Endothelial cell of umbilical vein (primary cell): Measurements from ENCODE around the gene TMEM94. TPM values are rescaled to one million over a fixed set of nuclear protein-coding genes. Genes with fewer than 3 reads are reported as not detected.

Experiments
- BruUV-seq: library from RNA; stranded (reverse); fragments of 400-500 nt; replicated peaks from 2 replicates; lab custom pipeline; 2021; lab: Mats Ljungman, UMichigan
- CTCF ChIA-PET: fragments of 300-600, 350-600 bp; sonication (Branson Sonifier 250); formaldehyde crosslinking; loops from one replicate; lab custom pipeline; 2021; ENCODE audit warnings: antibody characterized with exemption, inconsistent platforms; lab: Charles Lee
- POLR2A ChIA-PET: fragments of 300-600, 350-600 bp; sonication (Branson Sonifier 250); formaldehyde crosslinking; loops from one replicate; lab custom pipeline; 2021; ENCODE audit warnings: antibody characterized with exemption, inconsistent platforms; lab: Charles Lee
- DNase-seq: peaks from one replicate; pipeline ENCODE4 v3.0.0-alpha.2; 2011; ENCODE audit warnings: low read depth, low spot score
- FAIRE-seq: peaks from 2 replicates; lab custom pipeline; 2011; peaks lifted over from hg19 to GRCh38; lab: Jason Lieb, UNC
- H2AFZ ChIP-seq: 2 replicates; pipeline ENCODE4 v1.6.0; 2012; ENCODE audit warnings: low read depth, low read length, control low read depth, inconsistent platforms
- H3K27ac ChIP-seq: 2 replicates; pipeline ENCODE4 v1.5.1; 2011; ENCODE audit warnings: low read depth, mild to moderate bottlenecking, control low read depth, low read length, moderate library complexity; ENCODE audit not compliant: insufficient read depth
- H3K27me3 ChIP-seq, 2 experiments: 2 replicates each; pipeline versions ENCODE4 v1.6.0 to v1.6.1; 2011; ENCODE audit warnings: low read length in 2 of 2, mixed read lengths in 1 of 2; ENCODE audit not compliant: control insufficient read depth in 2 of 2, insufficient read depth in 2 of 2
- H3K36me3 ChIP-seq, 2 experiments: 2 replicates in 1 of 2; 3 replicates in 1 of 2; pipeline ENCODE4 v1.5.1; 2011; ENCODE audit warnings: low read length in 2 of 2, mild to moderate bottlenecking in 1 of 2, moderate library complexity in 1 of 2; ENCODE audit not compliant: control insufficient read depth in 2 of 2, insufficient read depth in 2 of 2; ENCODE audit errors: extremely low read depth in 1 of 2
- H3K4me1 ChIP-seq: 3 replicates; pipeline ENCODE4 v1.5.1; 2011; ENCODE audit warnings: mild to moderate bottlenecking, low read length; ENCODE audit not compliant: control insufficient read depth, insufficient read depth; ENCODE audit errors: extremely low read depth
- H3K4me2 ChIP-seq: 2 replicates; pipeline ENCODE4 v1.6.1; 2011; ENCODE audit warnings: low read length, control low read depth, mixed read lengths; ENCODE audit not compliant: insufficient read depth
- H3K4me3 ChIP-seq, 3 experiments: fragments of 200-600 bp in 1 of 3; sonication (generic), shearing (Covaris generic) in 1 of 3; replicated peaks in 1 of 3; 2 replicates each; pipeline ENCODE4 v1.5.1; 2011 to 2016; ENCODE audit warnings: control low read depth in 3 of 3, low read length in 3 of 3, mild to moderate bottlenecking in 2 of 3, inconsistent platforms in 1 of 3, low read depth in 1 of 3, moderate library complexity in 1 of 3; ENCODE audit not compliant: insufficient read depth in 1 of 3
- H3K79me2 ChIP-seq: 2 replicates; pipeline ENCODE4 v1.6.0; 2012; ENCODE audit warnings: low read length, inconsistent platforms; ENCODE audit not compliant: control insufficient read depth, insufficient read depth
- H3K9ac ChIP-seq: replicated peaks from 2 replicates; pipeline ENCODE3; 2011; ENCODE audit warnings: low read length, control low read depth; ENCODE audit not compliant: insufficient read depth; ENCODE audit errors: extremely low read depth
- H3K9me1 ChIP-seq: replicated peaks from 3 replicates; pipeline ENCODE4 v1.6.0; 2011; ENCODE audit warnings: mild to moderate bottlenecking, low read length; ENCODE audit not compliant: control insufficient read depth, insufficient read depth; ENCODE audit errors: extremely low read depth
- H3K9me3 ChIP-seq: replicated peaks from 2 replicates; pipeline ENCODE4 v1.5.1; 2012; ENCODE audit warnings: low read length, inconsistent platforms; ENCODE audit not compliant: control insufficient read depth, insufficient read depth
- H4K20me1 ChIP-seq: replicated peaks from 2 replicates; pipeline ENCODE3; 2011; ENCODE audit warnings: mild to moderate bottlenecking, low read length; ENCODE audit not compliant: control insufficient read depth, insufficient read depth; ENCODE audit errors: extremely low read depth
- EZH2 ChIP-seq: IDR thresholded peaks from 2 replicates; pipeline ENCODE4 v1.6.1; 2012; ENCODE audit warnings: borderline replicate concordance, low read depth, mild to moderate bottlenecking, moderate library complexity, low read length, inconsistent platforms; ENCODE audit not compliant: severe bottlenecking
- FOS ChIP-seq: IDR thresholded peaks from 2 replicates; pipeline ENCODE4 v1.6.1; 2011; ENCODE audit warnings: mild to moderate bottlenecking, low read length, moderate library complexity, borderline replicate concordance; ENCODE audit not compliant: insufficient read depth
- GATA2 ChIP-seq: IDR thresholded peaks from 2 replicates; pipeline ENCODE4 v1.7.0; 2011; ENCODE audit warnings: low read depth, mild to moderate bottlenecking, moderate library complexity, mixed read lengths, low read length; ENCODE audit not compliant: insufficient read length, insufficient read depth
- JUN ChIP-seq: IDR thresholded peaks from 2 replicates; pipeline ENCODE4 v1.6.1; 2011; ENCODE audit warnings: borderline replicate concordance, low read depth; ENCODE audit not compliant: insufficient read length, insufficient read depth
- MYC ChIP-seq: IDR thresholded peaks from one replicate; pipeline ENCODE4 v1.6.1; 2011; ENCODE audit warnings: mild to moderate bottlenecking, low read depth, low read length
- POLR2A ChIP-seq: IDR thresholded peaks from 2 replicates; pipeline ENCODE4 v1.6.1; 2012; ENCODE audit warnings: low read depth, mild to moderate bottlenecking, control low read depth, low read length
- POLR2AphosphoS5 ChIP-seq: IDR thresholded peaks from 2 replicates; pipeline ENCODE4 v1.6.1; 2012; ENCODE audit warnings: low read depth, mild to moderate bottlenecking, control low read depth, low read length, moderate library complexity; ENCODE audit not compliant: insufficient read depth
- dilution Hi-C: fragments of 300-500 bp; cut with MboI; formaldehyde crosslinking; loops from one replicate; pipeline ENCODE4 v1.15.0; 2019; ENCODE audit warnings: low sequenced_read_pairs; ENCODE audit not compliant: extremely low pct_ligation_motif_present
- intact Hi-C: fragments of 100-400 bp; cut with micrococcal nuclease; formaldehyde crosslinking; loops from one replicate; pipeline ENCODE4 v1.10.0; 2022
- polyA plus RNA-seq, 4 experiments: library from polyadenylated mRNA; depleted of rRNA in 3 of 4; stranded (reverse) in 3 of 4; unstranded in 1 of 4; fragments of >200 nt; gene quantifications; 2 replicates each; pipeline versions ENCODE4 v1.2.1 to v1.2.3, GENCODE V29; 2011 to 2012; ENCODE audit warnings: missing spikeins in 1 of 4
- total RNA-seq: library from RNA; stranded (reverse); gene quantifications from 2 replicates; pipeline ENCODE4 v1.2.3, GENCODE V29; 2021
- TF ChIP-seq, protein P1 (sequence below), 2 donors: IDR thresholded peaks; 1 replicate in 1 of 2; 2 replicates in 1 of 2; pipeline ENCODE4 v1.5.1; 2011; ENCODE audit warnings: low read length in 2 of 2, mild to moderate bottlenecking in 2 of 2, moderate library complexity in 2 of 2, control low read depth in 1 of 2, inconsistent platforms in 1 of 2, low read depth in 1 of 2; ENCODE audit not compliant: insufficient read depth in 1 of 2; ENCODE audit errors: extremely low read depth in 1 of 2
- TF ChIP-seq, protein P2 (sequence below): IDR thresholded peaks from 2 replicates; pipeline ENCODE4 v1.6.1; 2011; ENCODE audit not compliant: insufficient read depth, insufficient read length

The TMEM94 gene
- total and polyA plus RNA-seq, 2 donors (not counting 3 experiments of a cell fraction or from before 2014, with no cell fraction given): 69.2 to 75.9 TPM

DNA sequence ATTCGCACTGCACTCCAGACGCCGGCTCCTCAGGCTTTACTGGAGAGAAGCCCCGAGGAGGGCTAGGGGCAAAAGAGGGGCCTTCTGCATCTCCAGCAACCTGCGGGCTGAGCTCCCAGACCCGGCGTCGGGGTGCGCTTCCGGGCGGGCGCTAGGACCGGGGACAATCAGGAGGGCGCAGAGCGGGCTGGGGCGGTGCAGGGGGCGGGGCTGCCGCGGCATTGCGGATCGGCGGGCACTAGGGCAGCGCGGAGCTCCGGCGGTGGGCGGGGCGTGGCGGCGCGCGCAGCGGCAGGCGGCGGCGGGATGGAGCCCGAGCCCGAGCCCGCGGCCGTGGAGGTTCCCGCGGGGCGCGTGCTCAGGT, 59.8 kb downstream of the TMEM94 start, which contains the start of gene TSEN54:
TSS of gene TSEN54 (plus strand) at position 274 of the 364 bp plus-strand sequence. CDS start at position 307, 33 bp downstream.
- dilution Hi-C loops: no loop called here
- Histone ChIP-seq H3K27me3 (no peaks in the 10 kb centered on the region), H4K20me1 (no peaks in the 10 kb centered on the region), H3K4me3 (peak within 1 kb of the TSS; percentile 57 to 72 (median 70)), H2AFZ (peak within 1 kb of the TSS; percentile 99), H3K9ac (peak within 1 kb of the TSS; percentile 83), H3K36me3 (no peaks in the 10 kb centered on the region), H3K79me2 (peaks cover 34% of the 10 kb centered on the region), H3K4me1 (peaks cover 42% of the 10 kb centered on the region), H3K4me2 (peak within 1 kb of the TSS; percentile 93), H3K27ac (peak within 1 kb of the TSS; percentile 59), H3K9me1 (no peaks in the 10 kb centered on the region), H3K9me3 (no peaks in the 10 kb centered on the region)
- BruUV-seq: no TSS peak
- TF ChIP-seq POLR2AphosphoS5 (peak; percentile 71), JUN (no peak), POLR2A (peak; percentile 58)
- intact Hi-C loops: loop anchor here (1.0 to 10.0 kb wide), 3 partner anchors 8 to 471 kb away; partner anchors contain the start of genes ATP5PD and KCTD2
- peak; percentile 85 for DNase-seq
- ChIA-PET POLR2A (no interaction called here), CTCF (interaction anchor here (0.6 to 2.0 kb wide), 22 partner anchors 9 to 234 kb away, joined by 3 to 13 read pairs (median 5); partner anchors contain the start of genes LLGL2, SLC25A19 and TMEM94)
- FAIRE-seq: peak; percentile 76

DNA sequence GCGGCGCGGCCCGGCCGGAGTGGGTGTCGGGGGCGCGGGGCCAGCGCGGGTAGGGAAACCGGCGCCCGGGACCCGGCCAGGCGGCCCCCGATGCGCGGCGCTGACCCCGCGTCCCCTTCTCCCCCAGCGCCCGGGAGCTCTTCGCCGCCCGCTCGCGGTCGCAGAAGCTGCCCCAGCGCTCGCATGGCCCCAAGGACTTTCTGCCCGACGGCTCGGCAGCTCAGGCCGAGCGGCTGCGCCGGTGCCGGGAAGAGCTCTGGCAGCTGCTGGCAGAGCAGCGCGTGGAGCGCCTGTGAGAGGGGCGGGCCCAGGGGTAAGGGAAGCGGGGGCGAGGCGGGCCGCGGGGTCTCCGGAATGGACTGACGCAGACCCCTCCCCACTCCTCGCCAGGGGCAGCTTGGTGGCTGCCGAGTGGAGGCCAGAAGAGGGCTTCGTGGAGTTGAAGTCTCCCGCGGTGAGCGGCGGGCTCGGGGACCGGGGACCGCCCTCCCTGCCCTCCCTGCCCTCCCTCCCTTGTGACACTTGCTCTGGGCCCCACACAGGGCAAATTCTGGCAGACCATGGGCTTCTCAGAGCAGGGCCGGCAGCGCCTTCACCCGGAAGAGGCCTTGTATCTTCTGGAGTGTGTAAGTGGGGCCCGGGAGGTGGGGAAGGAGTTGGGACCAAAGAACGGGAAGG, 60.3 kb downstream of the TMEM94 start:
- BruUV-seq: no TSS peak

More for the DNA sequence above, 60.3 kb downstream of the TMEM94 start:
- H3K27ac ChIP-seq: no peak overlapping the region
- no peaks in the 10 kb centered on the region for H3K9me1 ChIP-seq
- H3K9ac ChIP-seq: peak overlapping the region; percentile 24
- FAIRE-seq (no peak), DNase-seq (no peak)
- H3K36me3 ChIP-seq: peaks cover 0 to 2% of the 10 kb centered on the region in 2 experiments
- TF ChIP-seq FOS (no peak), MYC (no peak), EZH2 (no peak), JUN (no peak), POLR2A (no peak), POLR2AphosphoS5 (no peak), GATA2 (no peak)
- TF ChIP-seq, protein P1, sequence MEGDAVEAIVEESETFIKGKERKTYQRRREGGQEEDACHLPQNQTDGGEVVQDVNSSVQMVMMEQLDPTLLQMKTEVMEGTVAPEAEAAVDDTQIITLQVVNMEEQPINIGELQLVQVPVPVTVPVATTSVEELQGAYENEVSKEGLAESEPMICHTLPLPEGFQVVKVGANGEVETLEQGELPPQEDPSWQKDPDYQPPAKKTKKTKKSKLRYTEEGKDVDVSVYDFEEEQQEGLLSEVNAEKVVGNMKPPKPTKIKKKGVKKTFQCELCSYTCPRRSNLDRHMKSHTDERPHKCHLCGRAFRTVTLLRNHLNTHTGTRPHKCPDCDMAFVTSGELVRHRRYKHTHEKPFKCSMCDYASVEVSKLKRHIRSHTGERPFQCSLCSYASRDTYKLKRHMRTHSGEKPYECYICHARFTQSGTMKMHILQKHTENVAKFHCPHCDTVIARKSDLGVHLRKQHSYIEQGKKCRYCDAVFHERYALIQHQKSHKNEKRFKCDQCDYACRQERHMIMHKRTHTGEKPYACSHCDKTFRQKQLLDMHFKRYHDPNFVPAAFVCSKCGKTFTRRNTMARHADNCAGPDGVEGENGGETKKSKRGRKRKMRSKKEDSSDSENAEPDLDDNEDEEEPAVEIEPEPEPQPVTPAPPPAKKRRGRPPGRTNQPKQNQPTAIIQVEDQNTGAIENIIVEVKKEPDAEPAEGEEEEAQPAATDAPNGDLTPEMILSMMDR (IDR thresholded peaks at IDR 0.05; ENCODE audit: extremely low read depth in 1 of 2, insufficient read depth in 1 of 2, low read depth in 1 of 2, low read length in 2 of 2): no peak
- TF ChIP-seq, protein P2, sequence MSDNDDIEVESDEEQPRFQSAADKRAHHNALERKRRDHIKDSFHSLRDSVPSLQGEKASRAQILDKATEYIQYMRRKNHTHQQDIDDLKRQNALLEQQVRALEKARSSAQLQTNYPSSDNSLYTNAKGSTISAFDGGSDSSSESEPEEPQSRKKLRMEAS: no peak
- peak overlapping the region; percentile 80 for H2AFZ ChIP-seq
- peak overlapping the region; percentile 17 to 57 (median 36) for H3K4me3 ChIP-seq
- peak overlapping the region; percentile 76 for H3K4me2 ChIP-seq
- dilution Hi-C loops (no loop called here), intact Hi-C loops (loop anchor here (1.0 to 10.0 kb wide), 3 partner anchors 8 to 472 kb away; partner anchors contain the start of genes ATP5PD and KCTD2)
- CTCF ChIA-PET: interaction anchor here (0.6 to 2.0 kb wide), 22 partner anchors 8 to 233 kb away, joined by 3 to 13 read pairs (median 5); partner anchors contain the start of genes LLGL2, SLC25A19 and TMEM94
- POLR2A ChIA-PET: no interaction called here
- H4K20me1 ChIP-seq: no peaks in the 10 kb centered on the region
- H3K4me1 ChIP-seq: peaks cover 37% of the 10 kb centered on the region
- H3K27me3 ChIP-seq: no peaks in the 10 kb centered on the region
- H3K79me2 ChIP-seq: peaks cover 30% of the 10 kb centered on the region
- no peaks in the 10 kb centered on the region for H3K9me3 ChIP-seq
